Activated CD4-positive, alpha-beta T cell treated with anti-CD3 and anti-CD28 coated beads, Interleukin-2, amount 10 ng/mL, durations not matched to agents 24 days and 14 days (primary cell): Measurements from ENCODE around the gene ATXN3L. TPM values are rescaled to one million over a fixed set of nuclear protein-coding genes. Genes with fewer than 3 reads are reported as not detected.

Source experiments
- DNase-seq: peaks from one replicate; pipeline ENCODE4 v3.0.0; 2022
- H3K27ac Mint-ChIP-seq: one replicate; pipeline ENCODE4 v1.8.0; 2022; ENCODE audit warnings: mild to moderate bottlenecking, mixed read lengths
- H3K27me3 Mint-ChIP-seq: one replicate; pipeline ENCODE4 v1.8.0; 2022; ENCODE audit warnings: mixed read lengths
- H3K36me3 Mint-ChIP-seq: one replicate; pipeline ENCODE4 v1.8.0; 2022; ENCODE audit warnings: low read depth, mild to moderate bottlenecking, mixed read lengths
- H3K4me1 Mint-ChIP-seq: one replicate; pipeline ENCODE4 v1.8.0; 2021; ENCODE audit warnings: mixed read lengths
- H3K4me3 Mint-ChIP-seq: one replicate; pipeline ENCODE4 v1.8.0; 2022; ENCODE audit warnings: mild to moderate bottlenecking, moderate library complexity, mixed read lengths
- H3K9me3 Mint-ChIP-seq: one replicate; pipeline ENCODE4 v1.8.0; 2021; ENCODE audit warnings: mixed read lengths
- intact Hi-C: fragments of 100-400 bp; cut with micrococcal nuclease; formaldehyde crosslinking; loops from one replicate; pipeline ENCODE4 v1.15.1; 2023
- total RNA-seq: library from RNA; stranded (reverse); gene quantifications from 2 replicates; pipeline ENCODE4 v1.2.3, GENCODE V29; 2022

The ATXN3L gene
- total RNA-seq, 1 donor from 2014 or later = not detected

- DNase-seq = no peak
- Mint-ChIP-seq H3K9me3 (no peaks in the 10 kb centered on the region), H3K36me3 (no peaks in the 10 kb centered on the region), H3K4me3 (no peak overlapping the region), H3K27me3 (peaks cover 2% of the 10 kb centered on the region), H3K4me1 (no peaks in the 10 kb centered on the region), H3K27ac (no peak overlapping the region)
- intact Hi-C loops = no loop called here
Measured at GRCh38 chrX:13290891-13291614, 28.8 kb downstream of the ATXN3L start.

DNA sequence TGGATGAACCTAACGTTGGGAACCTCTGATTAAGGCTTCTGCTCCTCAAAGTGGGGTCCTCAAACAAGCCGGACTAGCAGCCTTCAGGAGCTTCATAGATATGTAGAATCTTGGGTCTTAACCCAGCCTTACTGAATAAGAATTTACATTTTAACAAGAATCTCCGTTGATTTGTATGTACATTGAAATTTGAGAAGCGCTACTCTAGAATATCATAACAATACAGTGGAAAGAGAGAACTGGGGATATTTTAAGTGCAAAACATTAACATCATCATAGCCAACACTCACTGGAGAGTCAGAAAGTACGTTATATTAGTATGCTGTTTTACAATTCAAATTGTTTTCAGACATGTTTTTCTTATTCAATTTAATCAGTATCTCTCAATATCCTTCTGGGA is 31.2 kb downstream of the ATXN3L start:
- H3K4me3 Mint-ChIP-seq = no peak overlapping the region
- peaks cover 4% of the 10 kb centered on the region for H3K9me3 Mint-ChIP-seq
- H3K4me1 Mint-ChIP-seq = peaks cover 3% of the 10 kb centered on the region
- intact Hi-C loops = no loop called here
- no peak for DNase-seq
- H3K27ac Mint-ChIP-seq = no peak overlapping the region
- H3K27me3 Mint-ChIP-seq = no peaks in the 10 kb centered on the region
- H3K36me3 Mint-ChIP-seq = peaks cover 2% of the 10 kb centered on the region

GRCh38 chrX:13287816-13288215 is 32.0 kb downstream of the ATXN3L start:
- H3K4me1 Mint-ChIP-seq = peaks cover 3% of the 10 kb centered on the region
- intact Hi-C loops = no loop called here
- H3K36me3 Mint-ChIP-seq = peaks cover 2% of the 10 kb centered on the region
- H3K27me3 Mint-ChIP-seq = no peaks in the 10 kb centered on the region
- no peak for DNase-seq
- H3K4me3 Mint-ChIP-seq = no peak overlapping the region
- H3K9me3 Mint-ChIP-seq = peaks cover 4% of the 10 kb centered on the region
- H3K27ac Mint-ChIP-seq = no peak overlapping the region

DNA sequence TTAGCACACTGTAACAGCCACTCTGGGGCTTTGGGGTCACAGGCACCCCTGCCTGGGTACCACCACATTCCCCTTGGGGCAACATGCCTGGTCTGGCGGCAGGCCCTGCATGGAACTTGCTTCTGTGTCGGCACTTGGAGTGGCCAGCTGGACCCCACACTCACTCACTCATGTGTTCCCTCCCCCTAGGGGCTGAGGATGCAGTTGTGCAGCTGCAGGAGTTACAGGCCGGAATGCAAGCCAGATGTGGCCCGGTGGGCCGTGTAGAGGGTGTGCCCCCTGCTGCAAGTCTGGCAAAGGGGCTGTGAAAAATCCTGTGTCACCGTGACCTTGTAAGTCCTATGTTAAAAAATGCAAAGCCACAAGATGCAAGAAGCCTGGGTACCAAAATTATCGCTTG is 34.2 kb downstream of the ATXN3L start:
- Mint-ChIP-seq H3K27me3 (no peaks in the 10 kb centered on the region), H3K27ac (no peak overlapping the region), H3K4me1 (peaks cover 3% of the 10 kb centered on the region), H3K9me3 (peaks cover 10% of the 10 kb centered on the region), H3K36me3 (peaks cover 2% of the 10 kb centered on the region), H3K4me3 (no peak overlapping the region)
- intact Hi-C loops = no loop called here
- DNase-seq = no peak

- peaks cover 10% of the 10 kb centered on the region for H3K9me3 Mint-ChIP-seq
- intact Hi-C loops = no loop called here
Measured at GRCh38 chrX:13285229-13285628, 34.6 kb downstream of the ATXN3L start.

DNA sequence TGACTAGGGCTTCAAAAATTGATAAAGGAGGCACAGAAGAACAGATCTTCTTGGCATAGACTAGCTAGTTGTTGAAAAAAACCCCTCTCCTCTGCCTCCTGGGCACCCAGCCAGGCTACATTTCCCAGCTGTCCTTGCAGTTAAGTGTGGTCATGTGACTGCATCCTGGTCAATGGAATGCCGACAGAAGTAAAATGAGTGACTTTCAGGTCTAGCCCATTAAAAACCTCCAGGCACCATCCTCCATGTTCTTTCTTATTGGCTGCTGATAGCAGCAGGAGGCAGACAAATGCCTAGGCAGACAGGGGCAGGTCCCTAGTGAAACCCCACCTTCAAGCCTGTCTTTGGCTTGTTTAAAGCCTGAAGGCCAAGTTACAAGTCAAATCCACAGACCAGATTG is 35.3 kb downstream of the ATXN3L start:
- intact Hi-C loops = no loop called here
- H3K36me3 Mint-ChIP-seq = peaks cover 2% of the 10 kb centered on the region
- H3K4me3 Mint-ChIP-seq = no peak overlapping the region
- no peak overlapping the region for H3K27ac Mint-ChIP-seq
- peaks cover 10% of the 10 kb centered on the region for H3K9me3 Mint-ChIP-seq
- no peak for DNase-seq
- H3K4me1 Mint-ChIP-seq = peaks cover 3% of the 10 kb centered on the region
- no peaks in the 10 kb centered on the region for H3K27me3 Mint-ChIP-seq

More at GRCh38 chrX:13285229-13285628, 34.6 kb downstream of the ATXN3L start:
- Mint-ChIP-seq H3K27me3 (no peaks in the 10 kb centered on the region), H3K27ac (no peak overlapping the region), H3K4me1 (peaks cover 3% of the 10 kb centered on the region), H3K36me3 (peaks cover 2% of the 10 kb centered on the region), H3K4me3 (no peak overlapping the region)
- no peak for DNase-seq

DNA sequence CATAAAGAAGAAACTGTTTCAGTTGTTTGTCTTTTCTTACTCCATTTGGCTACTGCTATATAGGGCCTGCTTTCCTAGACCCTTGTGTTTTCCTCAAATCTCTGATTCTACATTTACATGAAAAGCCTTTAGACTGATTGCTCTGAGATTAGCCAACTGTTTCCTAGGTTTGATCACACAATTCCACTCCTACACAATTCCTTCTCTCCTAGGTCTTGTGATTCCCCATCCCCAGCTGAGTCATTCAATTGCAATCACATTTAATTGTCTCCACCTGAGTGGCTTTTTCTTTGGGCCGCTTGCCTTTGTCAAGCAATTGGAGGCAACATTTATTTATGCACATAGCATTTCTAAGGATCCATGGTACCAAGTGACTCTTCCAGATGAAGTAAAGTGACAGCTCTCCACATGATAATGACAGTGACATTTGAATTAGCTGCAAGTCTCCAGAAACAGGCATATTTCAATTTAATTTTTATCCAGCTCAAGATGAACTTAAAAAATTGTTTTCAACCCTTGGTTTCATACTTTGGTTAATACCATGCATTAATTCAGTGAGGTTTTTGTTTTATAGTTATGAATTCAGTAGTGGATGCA is 35.8 kb downstream of the ATXN3L start:
- H3K4me3 Mint-ChIP-seq = no peak overlapping the region
- H3K27me3 Mint-ChIP-seq = no peaks in the 10 kb centered on the region
- peaks cover 2% of the 10 kb centered on the region for H3K36me3 Mint-ChIP-seq
- no peak overlapping the region for H3K27ac Mint-ChIP-seq
- peaks cover 3% of the 10 kb centered on the region for H3K4me1 Mint-ChIP-seq
- peaks cover 10% of the 10 kb centered on the region for H3K9me3 Mint-ChIP-seq
- intact Hi-C loops = no loop called here
- DNase-seq = no peak

DNA sequence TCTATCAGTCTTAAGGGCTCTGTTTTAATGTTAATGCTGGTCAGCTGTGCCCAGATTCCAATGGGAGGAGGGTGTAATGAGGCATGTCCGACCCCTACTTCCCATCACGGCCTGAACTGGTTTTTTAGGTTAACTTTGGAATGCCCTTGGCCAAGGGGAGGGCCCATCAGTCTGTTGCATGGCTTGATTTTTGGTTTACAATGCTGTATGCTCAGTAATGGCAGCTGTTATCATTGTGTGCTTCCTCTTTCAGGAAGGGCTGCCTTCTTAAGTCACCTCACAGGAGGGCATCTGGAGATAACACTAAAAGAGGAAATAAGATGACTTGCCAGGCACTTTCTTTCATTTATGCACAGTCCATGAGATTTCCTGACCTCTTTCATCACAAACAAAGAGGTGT is 36.3 kb downstream of the ATXN3L start:
- intact Hi-C loops = no loop called here
- H3K4me1 Mint-ChIP-seq = peaks cover 5% of the 10 kb centered on the region
- peaks cover 2% of the 10 kb centered on the region for H3K36me3 Mint-ChIP-seq
- H3K27me3 Mint-ChIP-seq = no peaks in the 10 kb centered on the region
- peaks cover 10% of the 10 kb centered on the region for H3K9me3 Mint-ChIP-seq
- no peak overlapping the region for H3K4me3 Mint-ChIP-seq
- H3K27ac Mint-ChIP-seq = no peak overlapping the region
- no peak for DNase-seq

DNA sequence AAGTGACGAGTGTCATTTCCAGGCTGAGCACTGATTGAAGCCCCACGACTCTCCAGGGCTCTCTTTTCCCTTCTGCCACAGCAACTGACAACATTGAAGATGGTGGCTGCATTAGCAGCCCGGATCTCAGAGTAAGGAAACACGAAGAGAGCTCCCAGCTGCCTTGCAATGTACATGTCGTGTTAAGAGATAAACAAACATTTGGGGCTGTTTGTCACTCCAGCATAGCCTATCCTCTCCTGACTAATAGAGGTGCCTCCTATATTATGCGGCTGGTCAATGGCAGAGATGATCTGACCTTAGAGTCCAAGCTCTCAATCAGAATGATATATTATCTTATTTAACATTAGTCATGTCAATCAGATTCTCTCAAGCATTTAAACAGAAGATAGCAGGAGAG is 38.6 kb downstream of the ATXN3L start:
- no peaks in the 10 kb centered on the region for H3K27me3 Mint-ChIP-seq
- H3K36me3 Mint-ChIP-seq = peaks cover 2% of the 10 kb centered on the region
- H3K27ac Mint-ChIP-seq = no peak overlapping the region
- H3K4me1 Mint-ChIP-seq = peaks cover 5% of the 10 kb centered on the region
- DNase-seq = no peak
- intact Hi-C loops = no loop called here
- peaks cover 10% of the 10 kb centered on the region for H3K9me3 Mint-ChIP-seq
- no peak overlapping the region for H3K4me3 Mint-ChIP-seq

DNA sequence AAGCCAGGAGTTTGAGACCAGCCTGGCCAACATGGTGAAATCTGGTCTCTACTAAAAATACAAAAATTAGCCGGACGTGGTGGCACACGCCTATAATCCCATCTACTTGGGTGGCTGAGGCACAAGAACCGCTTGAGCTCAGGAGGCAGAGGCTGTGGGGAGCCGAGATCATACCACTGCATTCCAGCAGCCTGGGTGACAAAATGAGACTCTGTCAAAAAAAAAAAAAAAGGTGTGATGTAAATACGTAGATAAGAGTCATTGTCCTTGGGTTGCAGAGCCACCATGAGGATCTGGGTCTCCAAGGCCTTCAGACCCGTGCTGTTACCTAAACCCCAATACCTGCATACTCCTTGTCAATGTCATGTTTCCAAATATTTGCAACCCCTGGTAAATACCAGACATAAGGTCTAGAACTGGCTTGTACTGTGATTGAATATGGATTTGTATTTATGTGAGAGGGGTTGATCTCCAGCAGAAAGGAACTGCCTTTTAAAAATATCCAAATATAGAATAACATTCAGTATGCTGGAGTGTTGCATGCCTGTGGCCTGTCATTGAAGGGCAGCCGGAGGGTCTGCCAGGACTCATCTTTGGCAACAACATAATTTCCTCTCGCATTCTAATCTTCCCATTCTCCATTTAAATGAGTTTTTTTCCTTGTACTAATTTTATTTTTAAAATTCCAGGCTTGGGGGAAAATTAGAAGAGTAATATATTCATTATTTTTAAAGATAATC is 40.4 kb downstream of the ATXN3L start:
- H3K27me3 Mint-ChIP-seq = no peaks in the 10 kb centered on the region

DNA sequence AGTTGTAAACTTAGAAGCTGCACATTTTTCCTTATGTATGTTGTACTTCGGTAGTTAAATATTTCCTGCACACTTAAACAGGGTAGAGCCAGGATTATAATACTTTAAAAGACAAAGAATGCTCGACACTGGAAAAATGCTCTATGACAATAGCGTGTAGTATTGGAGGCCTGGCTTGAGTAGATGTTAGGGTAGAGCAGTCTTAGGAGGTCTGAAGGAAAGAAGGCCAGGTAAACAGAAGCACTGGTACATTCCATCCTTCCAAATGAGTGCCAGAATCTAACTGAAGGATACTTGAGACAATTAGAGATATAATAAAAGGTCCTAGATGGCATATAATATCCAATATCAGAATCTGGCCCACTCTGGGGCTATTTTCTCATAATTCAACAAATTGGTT is 42.3 kb downstream of the ATXN3L start:
- intact Hi-C loops = no loop called here
- no peak overlapping the region for H3K4me3 Mint-ChIP-seq
- H3K27me3 Mint-ChIP-seq = no peaks in the 10 kb centered on the region
- peaks cover 2% of the 10 kb centered on the region for H3K36me3 Mint-ChIP-seq
- no peak for DNase-seq
- peaks cover 2% of the 10 kb centered on the region for H3K4me1 Mint-ChIP-seq
- H3K9me3 Mint-ChIP-seq = peaks cover 9% of the 10 kb centered on the region
- H3K27ac Mint-ChIP-seq = no peak overlapping the region

More for the DNA sequence above, 40.4 kb downstream of the ATXN3L start:
- Mint-ChIP-seq H3K27ac (no peak overlapping the region), H3K36me3 (peaks cover 2% of the 10 kb centered on the region), H3K4me3 (no peak overlapping the region), H3K4me1 (peaks cover 5% of the 10 kb centered on the region), H3K9me3 (peaks cover 13% of the 10 kb centered on the region)
- DNase-seq = no peak
- intact Hi-C loops = no loop called here

- Mint-ChIP-seq H3K36me3 (peaks cover 2% of the 10 kb centered on the region), H3K4me3 (no peak overlapping the region), H3K9me3 (peaks cover 5% of the 10 kb centered on the region), H3K27me3 (no peaks in the 10 kb centered on the region), H3K27ac (no peak overlapping the region), H3K4me1 (peaks cover 2% of the 10 kb centered on the region)
- no peak for DNase-seq
- intact Hi-C loops = no loop called here
Measured at GRCh38 chrX:13276991-13277390, 42.9 kb downstream of the ATXN3L start.

GRCh38 chrX:13275031-13275430 is 44.8 kb downstream of the ATXN3L start:
- intact Hi-C loops = no loop called here
- Mint-ChIP-seq H3K36me3 (peaks cover 2% of the 10 kb centered on the region), H3K27ac (no peak overlapping the region), H3K4me3 (no peak overlapping the region), H3K9me3 (peaks cover 3% of the 10 kb centered on the region), H3K4me1 (peaks cover 2% of the 10 kb centered on the region), H3K27me3 (no peaks in the 10 kb centered on the region)
- no peak for DNase-seq

DNA sequence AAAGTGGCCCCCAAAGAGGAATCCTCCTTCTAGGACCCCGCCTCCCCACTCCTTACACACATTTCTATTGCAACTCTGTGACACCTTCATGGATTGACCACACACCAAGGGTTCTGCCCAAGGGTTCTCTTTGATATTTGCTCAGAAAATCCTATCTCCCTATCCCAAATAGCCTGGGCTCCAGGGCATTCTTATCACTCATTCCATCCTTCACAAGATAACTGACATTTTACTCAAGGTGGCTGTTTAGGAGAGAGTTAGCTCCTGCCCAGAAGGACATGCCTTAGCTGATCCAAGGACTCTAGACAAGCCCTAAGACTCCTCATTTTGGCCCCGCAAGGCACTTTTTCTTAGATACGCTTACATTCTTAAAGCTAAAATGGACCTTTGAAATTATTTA is 47.4 kb downstream of the ATXN3L start:
- no peak overlapping the region for H3K4me3 Mint-ChIP-seq
- H3K27me3 Mint-ChIP-seq = no peaks in the 10 kb centered on the region
- no peak overlapping the region for H3K27ac Mint-ChIP-seq
- no peak for DNase-seq
- no peaks in the 10 kb centered on the region for H3K4me1 Mint-ChIP-seq
- H3K36me3 Mint-ChIP-seq = peaks cover 2% of the 10 kb centered on the region
- peaks cover 3% of the 10 kb centered on the region for H3K9me3 Mint-ChIP-seq
- intact Hi-C loops = no loop called here
